ENCODE data around the gene LDAF1.
"Not testable (repeated sequence)": the region's sequence is repeated elsewhere in the genome, so short reads cannot be mapped to it uniquely, and the experiment has no call there.

The LDAF1 gene

GRCh38 chr16:21162661-21163151 is 4.2 kb downstream of the LDAF1 start:
- DNase-seq (ENCODE audit: low spot score) = no peak

DNA sequence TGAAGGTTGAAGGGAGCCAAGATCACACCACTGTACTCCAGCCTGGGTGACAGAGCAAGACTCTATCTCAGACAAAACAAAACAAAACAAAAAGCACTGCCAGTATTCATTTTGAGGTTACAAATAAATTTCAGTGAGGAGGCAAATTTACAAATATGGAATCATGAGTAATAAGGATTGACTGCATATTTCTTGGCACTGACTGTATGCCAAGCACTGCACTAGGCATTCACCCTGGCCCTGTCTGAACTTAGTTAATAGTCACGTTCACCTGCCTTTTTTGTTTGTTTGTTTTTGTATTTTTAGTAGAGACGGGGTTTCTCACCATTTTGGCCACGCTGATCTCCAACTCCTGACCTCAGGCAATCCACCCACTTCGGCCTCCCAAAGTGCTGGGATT is 5.1 kb downstream of the LDAF1 start:
- DNase-seq (ENCODE audit: low spot score) = no peak

- DNase-seq (ENCODE audit: low spot score) = no peak
Measured at GRCh38 chr16:21164521-21165168, 6.2 kb downstream of the LDAF1 start.

DNA sequence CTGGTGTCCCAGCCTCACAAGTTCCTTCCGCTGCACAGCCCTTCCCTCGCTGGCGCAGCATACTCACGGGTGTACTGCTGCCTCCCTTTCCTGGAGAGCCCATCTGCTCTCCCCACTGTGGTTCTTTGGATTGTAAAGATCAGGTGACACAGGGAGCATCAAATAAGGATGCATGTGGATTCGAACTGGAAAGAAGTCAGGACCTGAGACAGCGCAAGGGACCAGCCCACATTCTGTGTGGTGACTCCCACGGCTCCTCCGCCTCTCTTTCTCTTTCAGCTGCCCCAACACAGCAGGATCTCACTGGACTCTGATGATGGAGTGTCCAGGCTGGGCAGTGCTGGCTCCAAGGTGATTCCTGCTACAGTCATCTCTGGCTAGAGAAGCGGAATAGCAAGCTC is 8.1 kb downstream of the LDAF1 start:
- no peak for DNase-seq (ENCODE audit: low spot score)

- DNase-seq (ENCODE audit: low spot score) = no peak
Measured at GRCh38 chr16:21167360-21167759, 8.9 kb downstream of the LDAF1 start.

DNA sequence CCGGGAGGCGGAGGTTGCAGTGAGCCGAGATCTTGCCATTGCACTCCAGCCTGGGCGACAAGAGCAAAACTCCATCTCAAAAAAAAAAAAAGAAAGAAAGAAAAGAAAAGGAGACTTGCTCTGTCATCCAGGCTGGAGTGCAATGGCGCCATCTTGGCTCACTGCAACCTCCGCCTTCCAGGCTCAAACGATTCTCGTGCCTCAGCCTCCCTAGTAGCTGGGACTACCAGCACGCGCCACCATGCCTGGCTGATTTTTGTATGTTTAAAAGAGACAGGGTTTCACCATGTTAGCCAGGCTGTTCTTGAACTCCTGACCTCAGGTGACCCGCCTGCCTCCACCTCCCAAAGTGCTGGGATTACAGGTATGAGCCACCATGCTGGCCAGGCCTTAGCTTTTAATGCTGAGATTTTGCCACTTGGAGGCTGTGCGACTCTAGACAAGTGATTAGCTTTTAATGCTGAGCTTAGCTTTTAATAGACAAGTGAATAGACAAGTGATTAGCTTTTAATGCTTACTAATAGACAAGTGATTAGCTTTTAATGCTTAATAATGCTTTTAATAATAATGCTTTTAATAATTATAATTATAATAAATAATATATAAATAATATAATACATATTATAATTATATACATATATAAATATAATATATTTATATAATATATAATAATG is 9.6 kb downstream of the LDAF1 start:
- DNase-seq (ENCODE audit: low spot score) = no peak

- DNase-seq (ENCODE audit: low spot score) = no peak
Measured at GRCh38 chr16:21169249-21169981, 10.9 kb downstream of the LDAF1 start.

DNA sequence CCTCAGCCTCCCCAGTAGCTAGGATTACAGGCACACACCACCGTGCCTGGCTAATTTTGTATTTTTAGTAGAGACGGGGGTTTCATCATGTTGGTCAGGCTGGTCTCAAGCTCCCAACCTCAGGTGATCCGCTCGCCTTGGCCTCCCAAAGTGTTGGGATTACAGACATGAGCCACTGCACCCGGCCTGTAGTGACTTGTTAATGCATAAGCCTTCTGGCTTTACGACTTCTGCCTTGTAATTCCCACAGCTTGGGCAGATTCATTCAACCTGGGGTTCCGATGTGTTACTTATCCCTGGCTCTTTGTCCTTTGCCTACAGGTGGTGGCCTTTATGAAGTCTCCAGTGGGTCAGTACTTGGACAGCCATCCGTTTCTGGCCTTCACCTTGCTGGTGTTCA is 11.6 kb downstream of the LDAF1 start:
- DNase-seq (ENCODE audit: low spot score) = not testable (repeated sequence)

- DNase-seq (ENCODE audit: low spot score) = no peak
Measured at GRCh38 chr16:21172650-21173049, 14.2 kb downstream of the LDAF1 start.

- DNase-seq (ENCODE audit: low spot score) = no peak
Measured at GRCh38 chr16:21175397-21175796, 16.9 kb downstream of the LDAF1 start.

- DNase-seq (ENCODE audit: low spot score) = no peak
Measured at GRCh38 chr16:21179126-21179982, 20.9 kb downstream of the LDAF1 start.

- DNase-seq (ENCODE audit: low spot score) = no peak
Measured at GRCh38 chr16:21179983-21180365, 21.5 kb downstream of the LDAF1 start.

DNA sequence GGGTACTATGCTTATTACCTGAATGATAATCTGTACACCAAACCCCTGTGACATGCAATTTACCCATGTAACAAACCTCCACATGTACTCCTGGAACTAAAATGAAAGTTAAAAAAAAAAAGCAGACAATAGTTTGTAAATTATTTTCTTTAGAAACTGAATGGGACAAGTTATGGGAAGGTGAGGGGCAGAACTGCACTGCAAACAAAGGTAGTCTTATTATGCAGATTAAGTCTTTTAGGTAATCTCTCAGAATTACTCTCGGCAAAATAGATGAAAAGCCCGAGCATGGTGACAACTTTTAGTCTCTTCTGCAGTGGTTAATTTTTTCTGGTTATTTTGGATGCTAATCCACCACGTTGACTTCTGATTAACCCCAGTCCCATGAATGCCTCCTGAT is 25.5 kb downstream of the LDAF1 start:
- DNase-seq (ENCODE audit: low spot score) = no peak

DNA sequence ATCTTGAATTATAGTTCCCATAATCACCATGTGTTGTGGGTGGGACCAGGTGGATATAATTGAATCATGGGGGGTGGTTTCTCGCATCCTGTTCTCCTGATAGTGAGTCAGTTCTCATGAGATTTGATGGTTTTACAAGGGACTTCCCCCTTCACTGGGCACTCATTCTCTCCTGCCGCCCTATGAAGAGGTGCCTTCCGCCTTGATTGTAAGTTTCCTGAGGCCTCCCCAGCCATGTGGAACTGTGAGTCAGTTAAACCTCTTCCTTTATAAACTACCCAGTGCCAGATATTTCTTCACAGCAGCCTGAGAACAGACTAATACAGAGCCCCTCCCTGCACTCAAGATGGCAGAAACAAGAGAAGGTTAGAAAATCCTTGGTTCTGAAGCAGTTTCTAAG is 26.4 kb downstream of the LDAF1 start:
- no peak for DNase-seq (ENCODE audit: low spot score)

DNA sequence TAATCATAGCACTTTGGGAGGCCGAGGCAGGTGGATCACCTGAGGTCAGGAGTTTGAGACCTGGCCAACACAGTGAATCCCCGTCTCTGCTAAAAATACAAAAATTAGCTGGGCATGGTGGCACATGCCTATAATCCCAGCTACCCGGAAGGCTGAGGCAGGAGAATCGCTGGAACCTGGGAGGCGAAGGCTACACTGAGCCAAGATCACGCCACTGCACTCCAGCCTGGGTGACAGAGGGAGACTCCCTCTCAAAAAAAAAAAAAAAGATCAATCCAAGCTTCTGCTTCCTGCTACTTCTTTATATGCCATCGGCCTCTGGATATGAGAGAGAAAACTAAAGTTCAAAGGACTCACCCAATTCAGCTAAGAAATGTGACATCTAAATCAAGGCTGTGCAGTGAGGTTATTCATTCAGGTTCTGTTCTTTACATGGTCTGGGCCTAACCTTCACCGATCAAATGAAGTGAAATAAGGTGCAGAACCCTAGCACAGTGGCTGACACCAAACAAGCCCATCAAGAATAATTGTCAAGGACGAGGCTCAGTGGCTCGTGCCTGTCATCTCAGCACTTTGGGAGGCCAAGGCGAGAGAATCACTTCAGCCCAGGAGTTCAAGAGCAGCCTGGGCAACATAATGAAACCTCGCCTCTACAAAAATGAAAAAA is 27.3 kb downstream of the LDAF1 start:
- DNase-seq (ENCODE audit: low spot score) = no peak

DNA sequence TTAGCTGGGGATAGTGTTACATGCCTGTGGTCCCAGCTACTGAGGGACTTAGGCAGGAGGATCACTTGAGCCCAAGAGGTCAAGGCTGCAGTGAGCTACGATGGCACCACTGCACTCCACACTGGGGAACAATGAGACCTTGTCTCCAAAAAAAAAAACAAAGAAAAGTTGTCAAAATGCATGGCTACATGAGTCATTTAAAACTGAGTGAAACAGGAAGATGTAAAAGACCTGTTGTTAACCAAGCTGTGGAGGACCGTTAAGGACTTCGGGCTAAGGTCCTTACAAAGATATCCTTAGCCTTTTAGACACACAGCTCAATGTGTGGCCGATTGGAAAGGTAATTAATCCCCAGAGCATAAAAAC is 27.8 kb downstream of the LDAF1 start:
- no peak for DNase-seq (ENCODE audit: low spot score)

GRCh38 chr16:21189311-21189710 is 30.8 kb downstream of the LDAF1 start:
- DNase-seq (ENCODE audit: low spot score) = no peak

GRCh38 chr16:21190013-21190412 is 31.5 kb downstream of the LDAF1 start:
- DNase-seq (ENCODE audit: low spot score) = no peak

DNA sequence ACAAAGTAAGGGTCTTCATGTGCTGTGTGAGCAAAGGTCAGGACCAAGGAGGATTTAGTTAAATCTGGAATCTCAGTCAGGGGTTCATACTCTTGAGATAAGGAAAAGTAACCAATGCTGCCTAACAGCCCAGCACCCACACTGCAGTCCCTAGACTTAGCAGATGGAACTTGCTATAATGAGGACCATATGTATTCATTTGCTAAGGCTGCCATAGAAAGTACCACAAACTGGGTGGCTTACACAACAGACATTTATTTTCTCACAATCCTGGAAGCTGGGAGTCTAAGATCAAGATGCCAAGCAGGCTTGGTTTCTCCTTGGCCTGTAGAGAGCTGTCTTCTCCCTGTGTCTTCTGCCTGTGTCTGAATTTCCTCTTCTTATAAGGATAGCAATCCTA is 32.1 kb downstream of the LDAF1 start:
- DNase-seq (ENCODE audit: low spot score) = no peak

DNA sequence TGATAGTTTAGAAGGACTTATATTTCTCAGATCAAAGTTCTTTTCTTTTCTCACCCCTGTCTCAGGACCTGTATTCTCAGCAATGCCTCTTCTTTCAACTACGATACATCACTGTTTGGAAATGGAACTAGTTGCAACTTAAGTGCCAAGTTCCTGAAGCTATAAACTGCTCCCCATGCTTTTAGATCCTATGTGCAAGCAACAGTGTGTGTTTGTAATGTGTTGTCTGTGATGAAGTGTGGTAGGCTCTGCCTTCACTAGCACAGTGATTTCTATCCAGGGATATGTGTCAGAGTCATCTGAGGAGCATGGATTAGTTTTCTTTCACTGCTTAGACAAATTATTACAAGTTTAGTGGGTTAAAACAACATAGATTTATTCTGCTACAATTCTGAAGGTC is 34.5 kb downstream of the LDAF1 start:
- DNase-seq (ENCODE audit: low spot score) = no peak

DNA sequence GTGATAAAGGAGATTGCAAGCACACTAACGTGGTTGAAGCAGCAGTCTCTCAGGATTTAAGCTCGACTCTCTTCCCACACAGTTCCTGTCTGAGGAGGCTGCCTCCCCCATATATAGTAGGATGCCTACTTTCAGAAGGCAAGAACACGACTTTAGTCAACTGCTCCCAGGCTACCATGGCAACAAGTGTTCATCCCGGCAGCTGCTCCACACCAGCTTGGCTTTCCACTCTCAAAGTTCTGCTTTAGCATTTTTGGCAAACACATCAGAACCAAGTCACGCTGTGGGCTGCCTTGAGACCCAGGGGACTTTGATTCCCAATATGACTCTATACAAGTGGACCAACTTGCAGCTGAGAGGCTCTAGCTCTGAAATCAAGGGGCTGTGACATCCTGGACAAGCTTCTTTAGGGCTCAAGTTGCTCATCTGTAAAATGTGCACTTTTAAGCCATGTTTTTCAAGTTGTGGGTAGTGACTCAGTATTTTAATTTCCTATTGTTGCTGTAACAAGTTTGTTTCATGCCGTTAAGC is 36.4 kb downstream of the LDAF1 start:
- DNase-seq (ENCODE audit: low spot score) = no peak

DNA sequence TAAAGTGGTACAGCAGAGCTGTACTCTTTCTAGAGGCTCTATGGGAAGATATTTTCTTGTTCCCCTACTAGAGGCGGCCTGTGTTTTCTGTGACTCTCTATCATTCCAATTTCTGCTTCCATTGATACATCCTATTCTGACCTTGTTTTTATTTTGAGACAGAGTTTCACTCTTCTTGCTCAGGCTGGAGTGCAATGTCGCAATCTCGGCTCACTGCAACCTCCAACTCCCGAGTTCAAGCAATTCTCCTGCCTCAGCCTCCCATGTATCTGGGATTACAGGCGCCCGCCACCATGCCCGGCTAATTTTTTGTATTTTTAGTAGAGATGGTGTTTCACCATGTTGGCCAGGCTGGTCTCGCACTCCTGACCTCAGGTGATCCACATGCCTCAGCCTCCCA is 36.9 kb downstream of the LDAF1 start:
- not testable (repeated sequence) for DNase-seq (ENCODE audit: low spot score)
